Stimulated activated CD4-positive, alpha-beta T cell treated with anti-CD3 and anti-CD28 coated beads, Interleukin-4, amount 100 ng/mL, for 1 hour (primary cell): Measurements from ENCODE around the gene NACC2.

Source experiments
- DNase-seq: peaks from one replicate; pipeline ENCODE4 v3.0.0-alpha.2; 2020

Gene NACC2

GRCh38 chr9:136054798-136055714 is 40.0 kb downstream of the NACC2 start:
- no peak for DNase-seq

- no peak for DNase-seq
Measured at GRCh38 chr9:136054146-136054545, 40.9 kb downstream of the NACC2 start.

GRCh38 chr9:136053757-136054142 is 41.3 kb downstream of the NACC2 start:
- DNase-seq: no peak

- no peak for DNase-seq
Measured at GRCh38 chr9:136052991-136053756, 41.9 kb downstream of the NACC2 start.

GRCh38 chr9:136052472-136052880 is 42.6 kb downstream of the NACC2 start:
- DNase-seq: no peak

GRCh38 chr9:136051837-136052471 is 43.1 kb downstream of the NACC2 start:
- peak; percentile 40 for DNase-seq

- no peak for DNase-seq
Measured at GRCh38 chr9:136051453-136051836, 43.6 kb downstream of the NACC2 start.

- no peak for DNase-seq
Measured at GRCh38 chr9:136050701-136051452, 44.2 kb downstream of the NACC2 start.

GRCh38 chr9:136050266-136050700 is 44.8 kb downstream of the NACC2 start:
- DNase-seq: no peak

GRCh38 chr9:136049491-136050265 is 45.4 kb downstream of the NACC2 start:
- DNase-seq: no peak

GRCh38 chr9:136048560-136049411 is 46.3 kb downstream of the NACC2 start:
- no peak for DNase-seq

GRCh38 chr9:136047775-136048559 is 47.1 kb downstream of the NACC2 start:
- DNase-seq: no peak

- no peak for DNase-seq
Measured at GRCh38 chr9:136047076-136047774, 47.9 kb downstream of the NACC2 start.

- DNase-seq: no peak
Measured at GRCh38 chr9:136046554-136046920, 48.6 kb downstream of the NACC2 start.

GRCh38 chr9:136045595-136046553 is 49.2 kb downstream of the NACC2 start:
- no peak for DNase-seq

GRCh38 chr9:136044971-136045594 is 50.0 kb downstream of the NACC2 start:
- no peak for DNase-seq

- DNase-seq: no peak
Measured at GRCh38 chr9:136044207-136044970, 50.7 kb downstream of the NACC2 start.
